HG03159 (cell line): Measurements from ENCODE around the gene TRHDE.
"Not testable (repeated sequence)": the region's sequence is repeated elsewhere in the genome, so short reads cannot be mapped to it uniquely, and the experiment has no call there.

Source experiments
- ATAC-seq: cut with Tn5 transposase; IDR thresholded peaks from one replicate; pipeline ENCODE4 v1.9.1; 2021; ENCODE audit warnings: mild to moderate bottlenecking, moderate library complexity; ENCODE audit not compliant: unreplicated experiment

Gene TRHDE

DNA sequence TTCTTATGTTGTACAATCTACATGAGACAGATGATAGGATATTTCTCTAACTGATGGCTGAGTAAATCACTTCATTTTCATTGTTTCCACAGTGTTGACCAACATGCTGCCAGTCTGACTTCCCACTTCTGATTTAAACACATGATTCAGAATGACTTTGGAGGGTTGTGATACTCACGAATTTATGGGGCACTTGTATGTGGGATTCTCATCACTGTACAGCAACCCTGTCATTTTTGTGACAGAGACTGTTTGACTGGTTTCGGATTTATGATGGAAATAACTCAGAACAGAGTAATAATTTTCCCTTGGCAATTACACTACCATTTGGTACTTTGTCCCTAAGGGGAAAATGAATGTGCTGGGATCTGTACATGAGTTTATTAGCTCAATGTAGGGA is 333.8 kb downstream of the TRHDE start:
- ATAC-seq: no peak

DNA sequence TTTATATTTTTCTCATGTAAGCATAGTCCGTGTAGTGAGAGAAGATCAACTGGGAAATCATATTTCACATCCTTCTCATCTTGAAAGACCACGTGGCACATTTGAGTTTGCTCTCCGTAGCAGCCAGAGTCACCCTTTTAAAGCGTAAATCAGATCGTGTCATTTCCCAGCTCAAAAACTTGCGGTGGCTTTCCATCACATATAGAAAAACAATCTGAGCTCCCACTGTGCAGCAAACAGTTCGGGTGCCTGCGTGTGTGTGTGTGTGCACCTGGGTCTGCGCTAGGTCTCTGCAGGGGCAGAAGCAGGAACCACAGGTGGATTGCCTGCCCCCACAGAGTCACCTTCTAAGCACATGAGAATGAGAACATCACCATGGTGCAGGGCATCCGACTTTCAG is 338.2 kb downstream of the TRHDE start:
- no peak for ATAC-seq

DNA sequence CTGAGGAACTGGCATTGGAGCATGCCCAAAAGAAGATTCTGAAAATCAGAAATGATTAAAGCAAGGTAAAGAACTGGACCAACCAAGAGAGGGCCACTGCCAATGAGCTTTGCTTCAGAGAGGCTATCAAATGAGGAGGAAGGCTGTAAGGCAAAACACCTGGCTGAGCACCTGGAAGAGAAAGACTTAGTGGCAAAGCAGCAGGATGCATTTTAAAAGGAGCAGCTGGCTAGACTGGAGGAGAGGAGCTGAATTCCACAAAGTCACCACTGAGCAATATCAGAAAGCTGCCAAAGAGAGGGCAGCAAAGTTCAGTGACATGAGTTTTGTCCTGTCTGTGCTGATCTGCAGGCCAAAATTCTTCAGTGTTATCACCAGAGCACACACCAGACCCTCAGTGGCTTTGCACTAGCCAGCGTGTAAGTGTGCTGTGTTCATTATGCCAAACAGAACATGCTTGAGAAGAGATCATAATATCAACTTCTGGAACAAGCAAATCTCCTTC is 338.7 kb downstream of the TRHDE start:
- no peak for ATAC-seq

- no peak for ATAC-seq
These were observed 340.0 kb downstream of the TRHDE start for GRCh38 chr12:72612171-72612570.

DNA sequence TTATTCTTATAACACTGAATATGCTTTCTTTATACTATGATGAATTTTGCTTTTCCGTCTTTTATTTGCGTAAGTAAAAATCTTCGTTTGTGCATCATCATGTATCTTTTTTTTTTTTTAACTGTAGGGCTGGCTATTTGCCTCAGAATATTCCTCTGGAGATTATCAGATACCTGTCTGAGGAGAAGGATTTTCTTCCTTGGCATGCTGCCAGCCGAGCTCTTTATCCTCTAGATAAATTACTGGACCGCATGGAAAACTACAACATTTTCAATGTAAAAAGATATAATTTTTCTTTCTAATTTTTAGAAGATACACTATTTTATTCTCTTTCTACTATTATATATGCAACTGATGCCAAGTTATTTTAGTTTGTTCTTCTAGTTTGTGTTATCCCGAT is 346.6 kb downstream of the TRHDE start:
- ATAC-seq: no peak

- ATAC-seq: peak; percentile 76
These were observed 350.4 kb downstream of the TRHDE start for GRCh38 chr12:72622556-72622955.

DNA sequence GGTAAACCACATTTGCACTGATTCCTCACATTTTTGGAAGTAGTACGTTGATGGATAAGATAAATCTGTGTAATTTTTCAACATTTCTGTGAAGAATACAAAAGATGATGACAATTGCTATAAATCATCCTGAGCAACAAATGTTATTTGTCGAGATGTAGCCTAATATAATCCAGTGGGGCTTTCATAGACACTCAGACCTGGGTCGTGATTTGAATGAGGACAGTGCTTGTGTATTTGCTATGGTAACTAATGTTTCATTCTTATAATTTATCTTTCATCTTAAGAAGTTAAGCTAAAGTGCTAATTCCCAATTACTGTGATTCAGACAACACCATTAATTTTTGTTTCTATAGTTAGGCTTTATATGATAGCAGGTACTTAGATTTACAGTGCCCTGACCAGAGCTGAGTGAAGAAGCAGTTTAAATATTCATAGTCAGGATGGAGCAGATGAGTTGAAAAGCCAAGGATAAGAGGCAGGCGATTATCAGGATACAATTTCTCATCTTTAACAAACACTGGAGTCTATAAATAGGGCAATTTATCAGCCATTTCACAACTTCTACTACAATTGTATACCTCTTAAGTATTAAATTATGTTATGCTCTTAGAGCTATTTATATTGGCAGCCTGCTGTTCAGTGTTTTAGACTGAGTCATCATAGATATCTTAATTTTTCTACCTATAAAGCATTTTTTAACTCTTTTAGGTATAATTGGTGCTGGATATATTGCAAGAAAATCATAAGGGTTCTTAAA is 359.9 kb downstream of the TRHDE start:
- no peak for ATAC-seq

DNA sequence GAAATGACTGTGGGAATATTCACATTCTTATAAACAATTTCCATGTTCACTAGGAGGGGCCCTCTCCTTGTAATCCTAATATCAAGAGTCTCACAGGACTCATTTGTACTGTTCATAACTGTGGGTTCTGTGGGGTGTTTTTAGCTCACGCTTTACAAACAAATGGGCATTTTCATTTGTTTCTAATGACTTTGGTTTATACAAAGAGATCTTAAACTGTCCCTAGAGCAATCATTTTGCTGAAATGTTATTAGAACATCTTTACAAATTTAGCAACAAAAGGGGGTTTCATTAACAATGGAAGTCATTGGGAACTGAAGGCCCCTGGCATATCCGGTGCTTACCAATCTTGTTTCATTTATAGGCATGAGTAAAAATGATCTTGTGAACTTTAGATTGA is 370.5 kb downstream of the TRHDE start:
- no peak for ATAC-seq

- peak; percentile 87 for ATAC-seq
These were observed 375.0 kb downstream of the TRHDE start for GRCh38 chr12:72647139-72647538.

GRCh38 chr12:72658615-72659014 is 386.4 kb downstream of the TRHDE start:
- ATAC-seq: no peak

- not testable (repeated sequence) for ATAC-seq
These were observed 388.0 kb downstream of the TRHDE start for GRCh38 chr12:72660174-72660573.

GRCh38 chr12:72673853-72674252 is 401.7 kb downstream of the TRHDE start:
- ATAC-seq: peak; percentile 80

DNA sequence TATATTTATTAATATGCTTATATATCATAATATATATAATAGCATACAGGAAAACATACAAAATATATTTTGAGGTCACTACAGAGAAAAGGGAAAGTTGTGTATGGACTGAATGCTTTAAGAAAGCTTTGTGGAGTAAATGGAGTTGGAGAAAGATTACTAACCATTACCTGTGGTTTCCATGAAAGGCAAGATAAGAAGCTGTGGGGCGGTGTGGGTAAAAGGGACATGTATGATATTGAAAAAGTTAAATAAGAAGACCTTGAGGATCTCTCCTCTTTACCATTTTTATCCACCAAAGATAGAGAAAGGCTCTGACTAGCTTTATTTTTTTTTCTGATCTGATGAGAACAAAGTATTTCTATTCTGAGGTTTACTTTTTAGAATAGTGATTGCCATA is 404.4 kb downstream of the TRHDE start:
- no peak for ATAC-seq

DNA sequence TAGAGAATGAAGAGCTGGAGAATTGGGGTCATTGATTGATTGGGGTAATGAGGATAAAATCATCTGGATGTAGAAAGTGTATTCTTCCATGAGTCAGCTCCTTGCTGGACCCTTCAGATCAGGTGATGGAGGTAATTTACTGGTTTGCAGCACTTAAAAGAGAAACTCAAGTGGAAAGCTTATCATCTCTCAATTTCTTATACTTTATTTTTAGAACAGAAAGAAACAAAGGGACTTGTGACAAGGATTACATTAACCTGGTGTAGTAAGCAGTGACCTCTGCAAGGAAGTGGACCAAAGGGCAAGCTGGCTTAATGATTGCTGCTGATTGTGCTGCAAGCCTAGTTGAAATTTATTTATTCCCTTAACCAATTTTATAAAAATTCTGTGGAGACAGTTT is 405.0 kb downstream of the TRHDE start:
- no peak for ATAC-seq

- ATAC-seq: no peak
These were observed 405.7 kb downstream of the TRHDE start for GRCh38 chr12:72677846-72678245.

DNA sequence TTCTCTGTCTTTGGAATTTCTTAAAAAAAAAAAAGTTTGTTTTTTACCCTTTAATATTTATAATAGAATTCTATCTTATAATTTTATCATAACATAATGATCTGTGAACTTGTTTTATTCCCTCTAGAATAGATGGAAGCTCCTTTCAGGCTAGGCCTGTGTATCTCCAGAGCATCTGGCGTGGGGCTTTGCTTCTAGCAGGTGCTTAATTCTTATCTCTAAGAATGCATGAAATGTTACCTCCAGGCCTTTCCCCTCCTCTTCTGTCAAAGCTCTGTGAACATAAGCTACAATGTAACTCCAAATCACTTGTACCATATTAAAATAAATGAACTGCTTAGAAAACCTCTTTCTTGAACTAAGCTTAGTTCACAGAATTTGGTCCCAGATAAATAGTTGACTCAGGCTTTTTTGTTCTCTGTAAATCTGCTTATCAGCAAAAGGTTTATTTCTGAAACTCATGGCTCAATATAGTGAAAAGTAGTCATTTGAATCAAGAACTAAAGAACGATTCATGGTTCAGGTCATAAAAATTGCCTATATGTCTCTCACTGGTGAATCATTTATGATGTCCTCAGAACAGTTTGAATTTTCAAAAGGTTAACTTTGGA is 407.1 kb downstream of the TRHDE start:
- no peak for ATAC-seq

DNA sequence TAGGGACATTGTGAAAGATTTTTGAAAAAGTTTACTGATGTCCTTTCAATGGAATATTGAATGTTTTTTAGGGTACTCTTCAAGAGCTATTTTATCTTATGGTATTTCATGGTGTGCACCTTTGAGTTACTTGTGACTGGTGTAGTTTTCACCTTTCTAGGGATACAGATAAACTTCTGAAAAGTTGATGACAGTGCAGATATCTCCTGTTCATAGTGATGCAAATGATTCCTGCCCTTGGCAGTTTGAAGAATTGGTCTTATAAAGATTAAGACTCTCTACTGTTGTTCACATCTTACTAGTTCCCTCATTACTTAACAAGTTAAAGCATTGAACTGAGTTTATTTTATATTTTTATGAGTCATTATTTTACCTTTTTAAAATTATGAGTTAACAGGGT is 408.9 kb downstream of the TRHDE start:
- ATAC-seq: no peak

- no peak for ATAC-seq
These were observed 412.3 kb downstream of the TRHDE start for GRCh38 chr12:72684491-72684890.

GRCh38 chr12:72692338-72692737 is 420.2 kb downstream of the TRHDE start:
- ATAC-seq: no peak

- ATAC-seq: no peak
These were observed 422.0 kb downstream of the TRHDE start for GRCh38 chr12:72694193-72694592.

- no peak for ATAC-seq
These were observed 427.2 kb downstream of the TRHDE start for GRCh38 chr12:72699362-72699761.

GRCh38 chr12:72712025-72712424 is 439.9 kb downstream of the TRHDE start:
- not testable (repeated sequence) for ATAC-seq
